Effector memory CD8-positive, alpha-beta T cell (primary cell): Measurements from ENCODE around the gene TNFRSF18.

Experiments
- ATAC-seq: fragments of 150-1000 bp; cut with Tn5 transposase; replicated peaks from 2 replicates; pipeline ENCODE4 v1.10.0; 2021; ENCODE audit warnings: mild to moderate bottlenecking, moderate library complexity
- DNase-seq, 3 experiments: peaks; one replicate each; pipeline ENCODE4 v3.0.0; 2021
- H3K27ac Mint-ChIP-seq, 2 donors: one replicate each; pipeline ENCODE4 v1.8.0; 2022; ENCODE audit warnings: mild to moderate bottlenecking in 2 of 2, mixed read lengths in 2 of 2, moderate library complexity in 2 of 2
- H3K27me3 Mint-ChIP-seq, 2 donors: one replicate each; pipeline ENCODE4 v1.8.0; 2022; ENCODE audit warnings: mixed read lengths in 2 of 2
- H3K36me3 Mint-ChIP-seq: one replicate; pipeline ENCODE4 v1.8.0; 2022; ENCODE audit warnings: mild to moderate bottlenecking, moderate library complexity, mixed read lengths; ENCODE audit not compliant: insufficient read depth
- H3K4me1 Mint-ChIP-seq, 2 donors: one replicate each; pipeline ENCODE4 v1.8.0; 2022; ENCODE audit warnings: low read depth in 2 of 2, mixed read lengths in 2 of 2
- H3K4me3 Mint-ChIP-seq, 2 donors: one replicate each; pipeline ENCODE4 v1.8.0; 2022; ENCODE audit warnings: mild to moderate bottlenecking in 2 of 2, mixed read lengths in 2 of 2, moderate library complexity in 2 of 2
- H3K9me3 Mint-ChIP-seq, 2 donors: one replicate each; pipeline ENCODE4 v1.8.0; 2022; ENCODE audit warnings: mixed read lengths in 2 of 2

TNFRSF18 gene

DNA sequence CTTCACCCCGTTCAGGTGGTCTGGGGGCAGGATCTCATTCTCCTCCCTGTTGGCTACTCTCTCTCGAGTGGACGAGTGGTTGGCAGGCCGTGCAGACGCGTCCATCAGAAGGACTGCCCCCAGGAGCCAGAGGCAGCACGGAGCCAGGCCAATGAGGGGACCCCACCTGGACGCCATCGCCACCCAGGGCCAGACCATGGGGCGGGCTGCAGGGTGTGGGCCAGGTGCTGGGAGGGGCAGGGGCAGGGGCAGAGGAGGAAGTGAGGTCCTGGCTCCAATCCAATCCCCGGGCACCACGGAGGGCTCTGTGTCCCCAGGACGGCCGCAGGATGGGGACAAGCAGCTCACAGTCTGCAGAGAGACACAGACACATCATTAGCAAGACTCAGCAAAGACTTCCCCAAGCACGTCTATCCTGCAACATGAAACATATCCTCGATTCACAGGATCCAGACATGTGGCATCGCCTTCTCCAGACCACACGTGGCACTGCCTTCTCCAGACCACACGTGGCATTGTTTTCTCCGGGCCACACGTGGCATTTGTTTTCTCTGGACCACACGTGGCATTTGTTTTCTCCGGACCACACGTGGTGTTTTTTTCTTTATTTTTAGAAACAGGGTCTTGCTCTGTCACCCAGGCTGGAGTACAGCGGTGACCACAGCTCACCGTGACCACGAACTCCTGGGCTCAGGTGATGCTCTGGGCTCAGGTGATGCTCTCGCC lies 22.4 kb upstream of the TNFRSF18 start:
- H3K27me3 Mint-ChIP-seq, result no peaks in the 10 kb centered on the region
- H3K27ac Mint-ChIP-seq, result peak overlapping the region in 1 of 2 donors; percentile 80
- H3K4me3 Mint-ChIP-seq, result no peak overlapping the region
- DNase-seq (no peak), ATAC-seq (no peak)
- H3K36me3 Mint-ChIP-seq, result peaks cover 34% of the 10 kb centered on the region
- H3K9me3 Mint-ChIP-seq, result no peaks in the 10 kb centered on the region
- H3K4me1 Mint-ChIP-seq, result peaks cover 31% of the 10 kb centered on the region in 2 donors

DNA sequence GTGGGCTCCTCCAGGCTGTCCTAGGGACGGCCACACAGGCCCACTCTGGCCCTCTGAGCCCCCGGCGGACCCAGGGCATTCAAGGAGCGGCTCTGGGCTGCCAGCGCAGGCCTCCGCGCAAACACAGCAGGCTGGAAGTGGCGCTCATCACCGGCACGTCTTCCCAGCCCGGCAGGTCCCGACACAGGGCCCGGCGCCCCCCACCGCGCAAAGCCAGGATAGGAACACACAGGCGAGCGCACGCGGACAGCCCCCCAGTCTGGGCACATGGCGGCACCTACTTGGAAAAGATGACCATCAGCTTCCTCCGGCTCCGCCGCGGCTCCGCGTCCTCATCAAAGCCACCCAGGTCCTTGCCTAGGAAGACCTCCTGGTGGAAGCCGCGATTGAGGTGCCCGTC lies 21.8 kb upstream of the TNFRSF18 start:
- Mint-ChIP-seq H3K9me3 (no peaks in the 10 kb centered on the region), H3K27ac (no peak overlapping the region), H3K27me3 (no peaks in the 10 kb centered on the region), H3K4me1 (peaks cover 27 to 29% of the 10 kb centered on the region in 2 donors), H3K36me3 (peaks cover 38% of the 10 kb centered on the region), H3K4me3 (no peak overlapping the region)
- DNase-seq (no peak), ATAC-seq (no peak)

DNA sequence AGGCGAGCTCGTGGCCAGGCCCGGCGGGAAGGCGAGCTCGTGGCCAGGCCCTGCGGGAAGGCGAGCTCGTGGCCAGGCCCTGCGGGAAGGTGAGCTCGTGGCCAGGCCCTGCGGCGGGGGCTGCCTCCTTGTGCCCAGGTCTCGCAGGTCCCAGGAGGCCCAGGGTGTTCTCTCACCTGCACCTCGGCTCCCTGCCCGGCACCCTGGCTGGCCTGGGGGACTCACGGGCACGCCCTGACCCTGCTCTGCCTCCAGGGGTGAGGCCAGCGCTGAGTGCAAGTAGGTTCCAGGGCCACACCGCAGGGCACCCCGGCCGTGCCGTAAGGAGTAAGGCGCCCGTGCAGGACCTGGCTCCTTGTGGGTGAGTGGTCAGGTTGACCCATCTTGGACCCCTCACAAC lies 21.0 kb upstream of the TNFRSF18 start:
- Mint-ChIP-seq H3K27me3 (no peaks in the 10 kb centered on the region), H3K36me3 (peaks cover 42% of the 10 kb centered on the region), H3K9me3 (no peaks in the 10 kb centered on the region), H3K4me1 (peaks cover 27 to 33% of the 10 kb centered on the region in 2 donors), H3K27ac (no peak overlapping the region), H3K4me3 (no peak overlapping the region)
- no peak for ATAC-seq
- DNase-seq, result no peak

DNA sequence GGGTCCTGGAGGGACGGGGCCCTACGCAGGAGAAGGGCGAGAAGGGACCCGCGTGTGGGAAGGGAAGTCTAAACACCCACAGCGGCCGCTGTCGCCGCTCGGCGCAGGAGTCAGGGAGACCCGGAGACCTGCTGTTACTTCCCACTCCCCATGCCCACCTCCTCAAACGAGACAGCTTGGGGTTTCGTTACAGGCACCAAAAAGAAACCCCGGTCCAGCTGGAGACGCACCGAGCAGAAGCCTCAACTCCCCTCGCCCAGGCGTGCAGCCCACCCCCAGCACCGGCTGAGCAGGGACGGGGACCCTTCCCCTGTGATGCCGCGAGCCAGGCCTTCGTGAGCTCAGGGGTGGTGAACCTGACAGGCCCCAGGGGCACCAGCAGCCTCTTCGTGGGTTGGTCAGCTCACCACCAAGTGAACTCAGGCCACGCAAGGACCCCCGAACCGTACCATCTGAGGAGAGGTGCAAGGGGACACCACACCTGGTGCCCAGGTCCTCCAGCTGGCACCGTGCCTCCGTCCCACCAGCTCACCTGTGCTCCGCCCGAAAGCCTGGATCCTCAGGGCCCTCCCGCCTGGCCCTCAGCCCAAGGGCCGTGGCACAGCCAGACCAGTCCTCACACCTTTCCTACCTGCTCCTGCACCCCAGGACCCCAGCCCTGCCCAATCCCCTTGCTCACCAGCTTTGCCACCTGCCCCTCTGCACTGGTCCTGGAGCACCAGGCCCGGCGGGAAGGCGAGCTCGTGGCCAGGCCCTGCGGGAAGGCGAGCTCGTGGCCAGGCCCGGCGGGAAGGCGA lies 20.4 kb upstream of the TNFRSF18 start:
- H3K4me1 Mint-ChIP-seq, result peaks cover 30 to 34% of the 10 kb centered on the region in 2 donors
- no peaks in the 10 kb centered on the region for H3K27me3 Mint-ChIP-seq
- no peak overlapping the region for H3K27ac Mint-ChIP-seq
- no peak overlapping the region for H3K4me3 Mint-ChIP-seq
- H3K36me3 Mint-ChIP-seq, result peaks cover 43% of the 10 kb centered on the region
- ATAC-seq (no peak), DNase-seq (no peak)
- H3K9me3 Mint-ChIP-seq, result no peaks in the 10 kb centered on the region

DNA sequence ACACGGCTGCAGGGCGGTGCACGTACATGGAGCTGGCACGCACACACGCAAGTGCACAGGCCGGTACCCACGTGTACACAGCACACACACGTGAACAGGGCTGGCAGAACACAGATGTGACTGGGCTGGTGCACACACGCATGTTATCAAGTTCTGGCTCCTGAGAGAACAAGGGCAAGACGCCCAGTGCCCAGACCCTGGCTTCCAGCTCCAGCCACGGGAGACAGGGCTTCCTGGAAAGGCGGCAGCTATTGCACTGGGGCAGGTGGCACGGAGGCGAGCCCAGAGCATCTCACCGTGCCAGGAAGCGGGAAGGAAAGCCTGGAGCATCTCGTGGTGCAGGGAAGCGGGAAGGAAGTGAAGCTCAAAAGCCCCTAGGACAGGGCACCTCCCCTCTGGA lies 19.5 kb upstream of the TNFRSF18 start:
- ATAC-seq (no peak), DNase-seq (no peak)
- H3K36me3 Mint-ChIP-seq, result peaks cover 45% of the 10 kb centered on the region
- no peaks in the 10 kb centered on the region for H3K27me3 Mint-ChIP-seq
- H3K4me3 Mint-ChIP-seq, result no peak overlapping the region
- H3K27ac Mint-ChIP-seq, result peak overlapping the region in 1 of 2 donors; percentile 28
- H3K4me1 Mint-ChIP-seq, result peaks cover 29 to 31% of the 10 kb centered on the region in 2 donors
- no peaks in the 10 kb centered on the region for H3K9me3 Mint-ChIP-seq

DNA sequence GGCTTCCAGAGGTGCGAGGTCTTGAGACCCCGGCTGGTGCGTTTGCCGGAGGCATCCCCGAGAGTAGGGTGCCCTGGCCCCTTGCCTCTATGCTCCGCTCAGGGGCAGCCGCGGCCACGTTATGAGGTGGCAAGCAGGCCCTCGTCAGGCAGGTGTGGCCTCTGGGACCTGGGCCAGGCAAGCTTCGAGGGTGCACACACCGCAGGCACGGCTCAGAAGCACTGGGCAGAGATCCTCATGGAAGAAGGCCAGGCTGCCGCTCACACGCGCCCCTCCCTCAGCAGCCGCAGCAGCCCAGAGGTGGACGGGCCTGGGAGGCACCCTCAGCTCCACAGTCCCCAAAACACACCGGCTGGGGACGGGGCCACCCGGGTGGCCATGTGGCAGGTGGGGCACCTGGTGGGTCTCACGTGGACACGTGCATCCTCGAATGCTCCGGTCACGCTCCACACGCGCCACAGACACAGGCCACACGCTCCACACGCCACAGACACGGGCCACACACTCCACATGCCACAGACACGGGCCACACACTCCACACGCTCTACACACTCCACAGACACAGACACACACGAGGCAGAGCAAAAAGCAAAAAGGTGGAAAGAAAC lies 18.9 kb upstream of the TNFRSF18 start:
- ATAC-seq, result no peak
- H3K36me3 Mint-ChIP-seq, result peaks cover 44% of the 10 kb centered on the region
- peaks cover 24 to 26% of the 10 kb centered on the region in 2 donors for H3K4me1 Mint-ChIP-seq
- DNase-seq, result no peak
- H3K27me3 Mint-ChIP-seq, result no peaks in the 10 kb centered on the region
- H3K4me3 Mint-ChIP-seq, result no peak overlapping the region
- peak overlapping the region in 1 of 2 donors; percentile 28 for H3K27ac Mint-ChIP-seq
- no peaks in the 10 kb centered on the region for H3K9me3 Mint-ChIP-seq

DNA sequence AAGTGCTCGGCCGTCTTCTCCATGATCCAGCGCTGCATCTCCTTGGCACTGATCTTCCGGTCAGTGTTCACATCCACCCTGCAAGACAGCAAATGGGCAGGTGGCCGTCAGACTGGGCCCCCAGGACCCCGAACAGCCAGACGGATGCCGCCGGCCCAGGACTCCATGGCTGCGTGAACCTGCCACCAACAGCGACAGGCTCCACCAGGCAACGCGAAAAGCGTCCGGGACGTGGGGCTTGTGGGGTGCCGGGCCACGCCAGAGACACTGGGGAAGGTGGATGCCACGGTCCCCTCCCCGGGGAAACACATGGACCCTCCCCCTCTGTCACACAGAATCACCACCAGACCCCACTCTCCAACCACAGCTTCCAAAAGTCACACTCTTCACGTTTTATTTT lies 17.5 kb upstream of the TNFRSF18 start:
- Mint-ChIP-seq H3K9me3 (no peaks in the 10 kb centered on the region), H3K36me3 (peaks cover 51% of the 10 kb centered on the region), H3K27me3 (no peaks in the 10 kb centered on the region), H3K4me1 (peaks cover 20 to 23% of the 10 kb centered on the region in 2 donors), H3K27ac (peak overlapping the region in 1 of 2 donors; percentile 86), H3K4me3 (no peak overlapping the region)
- no peak for ATAC-seq
- no peak for DNase-seq

DNA sequence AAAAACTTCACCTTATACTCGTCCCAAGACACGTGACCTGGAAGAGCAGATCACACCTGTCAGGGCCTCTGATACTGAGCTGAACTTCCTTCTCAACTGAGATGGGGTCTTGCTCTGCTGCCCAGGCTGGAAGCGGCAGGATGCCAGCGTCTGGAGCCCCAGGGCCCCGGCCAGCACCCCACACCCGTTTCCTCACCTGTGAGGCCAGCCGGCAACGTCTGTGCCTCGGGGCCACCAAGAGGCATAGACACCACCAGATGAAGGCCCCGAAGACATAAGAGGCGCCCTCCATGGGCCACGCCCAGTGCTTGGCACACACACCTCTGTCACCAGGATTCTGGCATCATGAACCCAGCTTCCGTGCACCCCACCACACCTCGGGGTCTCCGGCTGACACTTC lies 16.9 kb upstream of the TNFRSF18 start:
- Mint-ChIP-seq H3K4me3 (peak overlapping the region in 1 of 2 donors; percentile 40), H3K27ac (no peak overlapping the region), H3K9me3 (no peaks in the 10 kb centered on the region), H3K27me3 (no peaks in the 10 kb centered on the region), H3K4me1 (peaks cover 20 to 23% of the 10 kb centered on the region in 2 donors), H3K36me3 (peaks cover 47% of the 10 kb centered on the region)
- ATAC-seq, result no peak
- no peak for DNase-seq

DNA sequence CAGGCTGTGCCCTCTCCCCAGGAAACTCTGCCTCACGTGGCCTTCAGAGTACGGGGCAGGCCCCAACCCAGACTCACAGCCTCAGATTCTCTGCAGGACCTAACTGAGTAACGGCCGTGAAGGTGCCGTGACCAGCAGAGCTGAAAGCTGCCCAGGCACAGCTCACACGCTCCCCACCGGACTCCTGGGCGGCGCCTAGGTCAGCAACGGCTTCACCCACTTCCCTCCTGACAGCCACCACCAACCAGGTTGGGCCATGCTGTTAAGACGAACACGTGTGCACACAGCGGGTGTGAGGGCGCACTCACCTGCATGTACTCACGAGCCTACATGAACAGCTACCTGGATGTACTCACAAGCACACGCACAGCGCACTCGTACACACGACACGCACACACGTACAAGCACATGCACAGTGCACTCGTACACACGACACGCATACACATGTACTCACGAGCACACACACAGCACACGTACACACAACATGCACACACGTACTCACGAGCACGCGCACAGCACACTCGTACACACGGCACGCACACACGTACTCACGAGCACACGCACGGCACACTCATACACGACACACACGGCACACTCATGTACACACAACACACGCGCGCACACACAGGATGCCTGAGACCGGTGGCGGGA lies 16.3 kb upstream of the TNFRSF18 start:
- Mint-ChIP-seq H3K4me1 (peaks cover 20 to 23% of the 10 kb centered on the region in 2 donors), H3K36me3 (peaks cover 46% of the 10 kb centered on the region), H3K4me3 (peak overlapping the region in 1 of 2 donors; percentile 40), H3K27me3 (no peaks in the 10 kb centered on the region), H3K27ac (no peak overlapping the region), H3K9me3 (no peaks in the 10 kb centered on the region)
- DNase-seq, result no peak
- ATAC-seq, result no peak

DNA sequence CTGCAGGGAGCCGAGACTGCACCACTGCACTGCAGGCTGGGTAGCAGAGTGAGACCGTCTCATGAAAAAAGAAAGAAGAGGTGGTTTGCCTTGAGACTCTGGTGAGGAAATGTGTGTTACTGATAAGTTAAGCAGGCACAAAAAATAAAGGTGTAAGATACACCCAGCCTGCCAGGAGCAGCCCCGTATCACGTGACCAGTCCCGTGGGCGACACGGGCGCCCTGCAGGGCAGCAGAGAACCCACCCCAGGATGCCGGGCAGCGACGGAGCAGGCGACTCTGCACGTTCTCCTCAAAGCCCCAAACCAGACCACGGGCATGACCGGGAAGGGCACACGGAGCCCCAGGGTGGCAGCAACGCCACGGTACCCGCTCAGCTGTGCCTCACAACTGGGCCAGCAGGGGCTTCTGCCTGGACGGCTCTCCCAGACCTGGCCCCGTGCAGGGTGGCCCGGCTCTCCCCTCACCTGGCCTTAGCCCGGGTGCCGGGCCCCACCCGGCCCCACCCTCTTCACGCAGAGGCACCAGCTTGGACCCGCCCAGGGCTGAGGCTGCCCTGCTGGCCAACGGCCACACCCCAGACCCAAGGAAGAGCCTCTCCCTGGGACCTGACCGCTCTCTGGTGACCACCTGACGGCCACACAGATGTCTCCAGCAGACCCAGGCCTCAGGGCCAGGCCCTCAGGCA lies 15.6 kb upstream of the TNFRSF18 start:
- Mint-ChIP-seq H3K27me3 (no peaks in the 10 kb centered on the region), H3K9me3 (no peaks in the 10 kb centered on the region), H3K4me1 (peaks cover 20 to 23% of the 10 kb centered on the region in 2 donors), H3K36me3 (peaks cover 52% of the 10 kb centered on the region), H3K4me3 (peak overlapping the region in 1 of 2 donors; percentile 40), H3K27ac (no peak overlapping the region)
- DNase-seq (no peak), ATAC-seq (no peak)

DNA sequence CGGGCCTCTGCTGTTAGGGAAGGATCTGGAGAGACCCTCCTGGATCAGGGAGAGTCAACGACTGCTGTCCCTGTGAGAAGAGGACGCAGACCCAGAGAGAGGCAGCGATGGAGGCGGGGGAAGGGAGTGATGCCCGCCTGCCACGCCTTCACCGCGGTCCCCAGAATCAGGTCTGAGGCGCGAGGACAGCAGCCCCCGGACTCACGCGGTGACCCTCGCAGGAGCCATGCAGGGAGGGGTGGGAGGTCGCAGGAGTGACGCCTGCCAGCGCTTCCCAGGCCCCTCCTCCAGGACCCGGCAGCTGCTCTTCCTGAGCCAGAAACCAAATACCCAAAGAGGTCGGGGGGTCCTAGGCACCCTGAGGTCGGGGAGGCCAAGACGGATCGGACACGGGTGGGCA lies 13.8 kb upstream of the TNFRSF18 start:
- no peaks in the 10 kb centered on the region for H3K9me3 Mint-ChIP-seq
- H3K4me3 Mint-ChIP-seq, result no peak overlapping the region
- no peaks in the 10 kb centered on the region for H3K27me3 Mint-ChIP-seq
- peaks cover 22 to 24% of the 10 kb centered on the region in 2 donors for H3K4me1 Mint-ChIP-seq
- H3K27ac Mint-ChIP-seq, result peak overlapping the region; percentile 35 to 87
- ATAC-seq (no peak), DNase-seq (no peak)
- peaks cover 65% of the 10 kb centered on the region for H3K36me3 Mint-ChIP-seq

DNA sequence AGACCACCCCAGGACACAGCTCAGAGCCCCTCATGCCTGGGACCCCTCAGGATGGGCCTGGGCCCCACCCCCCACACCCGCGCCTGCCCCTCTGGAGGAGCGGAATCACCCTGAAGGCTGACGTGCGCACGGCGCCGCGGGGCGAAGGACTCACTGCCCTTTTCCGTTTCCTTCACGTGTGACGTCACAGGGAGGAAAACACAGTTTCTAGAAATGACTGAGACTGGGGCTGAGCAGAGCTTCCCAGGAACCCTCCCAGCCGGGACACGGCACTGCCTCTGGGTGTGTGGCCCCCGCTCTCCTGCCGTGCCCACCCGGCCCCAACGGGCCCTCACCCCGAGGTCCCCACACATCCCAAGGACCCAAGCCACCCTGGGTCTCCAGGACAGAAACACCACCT lies 12.9 kb upstream of the TNFRSF18 start:
- Mint-ChIP-seq H3K4me1 (peaks cover 19 to 31% of the 10 kb centered on the region in 2 donors), H3K27ac (peak overlapping the region; percentile 52 to 87), H3K36me3 (peaks cover 57% of the 10 kb centered on the region), H3K27me3 (no peaks in the 10 kb centered on the region), H3K9me3 (no peaks in the 10 kb centered on the region), H3K4me3 (peak overlapping the region in 1 of 2 donors; percentile 14)
- ATAC-seq, result peak; percentile 20
- DNase-seq, result no peak
